Neural cell (in vitro differentiated cells): ENCODE measurements around the gene PARD3B.

ENCODE experiments used
- EP300 ChIP-seq: fragments of 450-650 bp; conservative IDR thresholded peaks from 2 replicates; pipeline ENCODE4 v1.6.1; 2014; ENCODE audit warnings: antibody characterized with exemption, mild to moderate bottlenecking, moderate library complexity; ENCODE audit not compliant: poor library complexity, severe bottlenecking
- EZH2 ChIP-seq: fragments of 200-600, 300-800 bp; shearing (Covaris generic), sonication (generic); IDR thresholded peaks from 2 replicates; pipeline ENCODE4 v1.6.1; 2014; ENCODE audit warnings: antibody characterized with exemption, low read length, borderline replicate concordance, mild to moderate bottlenecking; ENCODE audit not compliant: insufficient read depth, poor library complexity, severe bottlenecking
- MXI1 ChIP-seq: fragments of 450-650 bp; conservative IDR thresholded peaks from 2 replicates; pipeline ENCODE4 v1.6.1; 2014; ENCODE audit warnings: antibody characterized with exemption, mild to moderate bottlenecking; ENCODE audit not compliant: poor library complexity, severe bottlenecking
- POLR2AphosphoS5 ChIP-seq: IDR thresholded peaks from 2 replicates; pipeline ENCODE4 v1.6.1; 2012
- RAD21 ChIP-seq: fragments of 450-650 bp; conservative IDR thresholded peaks from 2 replicates; pipeline ENCODE4 v1.6.1; 2014; ENCODE audit warnings: antibody characterized with exemption, mild to moderate bottlenecking, moderate library complexity
- SMC3 ChIP-seq: fragments of 450-650 bp; conservative IDR thresholded peaks from 2 replicates; pipeline ENCODE4 v1.6.1; 2014; ENCODE audit warnings: antibody characterized with exemption, mild to moderate bottlenecking, moderate library complexity; ENCODE audit not compliant: poor library complexity
- TAF1 ChIP-seq: IDR thresholded peaks from 2 replicates; pipeline ENCODE4 v1.6.1; 2012; ENCODE audit warnings: low read depth
- TF ChIP-seq, protein P1 (sequence below): fragments of 450-650 bp; IDR thresholded peaks from 2 replicates; pipeline ENCODE4 v1.5.1; 2014; ENCODE audit warnings: antibody characterized with exemption, mild to moderate bottlenecking, moderate library complexity; ENCODE audit not compliant: poor library complexity, severe bottlenecking
- TF ChIP-seq, protein P2 (sequence below): IDR thresholded peaks from 2 replicates; pipeline ENCODE4 v1.6.1; 2012; ENCODE audit warnings: borderline replicate concordance

DNA sequence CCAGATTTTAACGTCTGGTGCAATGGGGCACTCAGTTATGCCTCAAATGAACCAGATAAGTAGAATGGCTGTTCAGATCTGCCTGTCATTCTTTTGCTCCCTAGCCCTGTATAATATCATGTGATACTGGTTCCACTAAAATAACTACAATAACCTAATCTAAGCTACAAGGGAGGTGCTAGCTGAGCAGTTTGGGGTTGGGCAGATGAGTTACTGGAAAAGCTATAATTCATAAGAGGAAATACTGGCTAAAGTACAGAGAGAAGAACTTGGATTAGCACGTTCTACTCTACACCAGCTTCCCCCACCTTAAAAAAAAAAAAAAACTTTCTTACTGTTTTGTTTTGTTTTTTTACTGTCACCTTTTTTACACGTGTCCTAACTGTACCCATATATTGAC is 953.7 kb downstream of the PARD3B start:
- TF ChIP-seq EP300: no peak
- no peak for TF ChIP-seq EZH2
- no peak for TF ChIP-seq POLR2AphosphoS5
- TF ChIP-seq, protein P1, sequence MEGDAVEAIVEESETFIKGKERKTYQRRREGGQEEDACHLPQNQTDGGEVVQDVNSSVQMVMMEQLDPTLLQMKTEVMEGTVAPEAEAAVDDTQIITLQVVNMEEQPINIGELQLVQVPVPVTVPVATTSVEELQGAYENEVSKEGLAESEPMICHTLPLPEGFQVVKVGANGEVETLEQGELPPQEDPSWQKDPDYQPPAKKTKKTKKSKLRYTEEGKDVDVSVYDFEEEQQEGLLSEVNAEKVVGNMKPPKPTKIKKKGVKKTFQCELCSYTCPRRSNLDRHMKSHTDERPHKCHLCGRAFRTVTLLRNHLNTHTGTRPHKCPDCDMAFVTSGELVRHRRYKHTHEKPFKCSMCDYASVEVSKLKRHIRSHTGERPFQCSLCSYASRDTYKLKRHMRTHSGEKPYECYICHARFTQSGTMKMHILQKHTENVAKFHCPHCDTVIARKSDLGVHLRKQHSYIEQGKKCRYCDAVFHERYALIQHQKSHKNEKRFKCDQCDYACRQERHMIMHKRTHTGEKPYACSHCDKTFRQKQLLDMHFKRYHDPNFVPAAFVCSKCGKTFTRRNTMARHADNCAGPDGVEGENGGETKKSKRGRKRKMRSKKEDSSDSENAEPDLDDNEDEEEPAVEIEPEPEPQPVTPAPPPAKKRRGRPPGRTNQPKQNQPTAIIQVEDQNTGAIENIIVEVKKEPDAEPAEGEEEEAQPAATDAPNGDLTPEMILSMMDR: no peak
- no peak for TF ChIP-seq SMC3
- no peak for TF ChIP-seq RAD21
- TF ChIP-seq MXI1: no peak
- TF ChIP-seq, protein P2, sequence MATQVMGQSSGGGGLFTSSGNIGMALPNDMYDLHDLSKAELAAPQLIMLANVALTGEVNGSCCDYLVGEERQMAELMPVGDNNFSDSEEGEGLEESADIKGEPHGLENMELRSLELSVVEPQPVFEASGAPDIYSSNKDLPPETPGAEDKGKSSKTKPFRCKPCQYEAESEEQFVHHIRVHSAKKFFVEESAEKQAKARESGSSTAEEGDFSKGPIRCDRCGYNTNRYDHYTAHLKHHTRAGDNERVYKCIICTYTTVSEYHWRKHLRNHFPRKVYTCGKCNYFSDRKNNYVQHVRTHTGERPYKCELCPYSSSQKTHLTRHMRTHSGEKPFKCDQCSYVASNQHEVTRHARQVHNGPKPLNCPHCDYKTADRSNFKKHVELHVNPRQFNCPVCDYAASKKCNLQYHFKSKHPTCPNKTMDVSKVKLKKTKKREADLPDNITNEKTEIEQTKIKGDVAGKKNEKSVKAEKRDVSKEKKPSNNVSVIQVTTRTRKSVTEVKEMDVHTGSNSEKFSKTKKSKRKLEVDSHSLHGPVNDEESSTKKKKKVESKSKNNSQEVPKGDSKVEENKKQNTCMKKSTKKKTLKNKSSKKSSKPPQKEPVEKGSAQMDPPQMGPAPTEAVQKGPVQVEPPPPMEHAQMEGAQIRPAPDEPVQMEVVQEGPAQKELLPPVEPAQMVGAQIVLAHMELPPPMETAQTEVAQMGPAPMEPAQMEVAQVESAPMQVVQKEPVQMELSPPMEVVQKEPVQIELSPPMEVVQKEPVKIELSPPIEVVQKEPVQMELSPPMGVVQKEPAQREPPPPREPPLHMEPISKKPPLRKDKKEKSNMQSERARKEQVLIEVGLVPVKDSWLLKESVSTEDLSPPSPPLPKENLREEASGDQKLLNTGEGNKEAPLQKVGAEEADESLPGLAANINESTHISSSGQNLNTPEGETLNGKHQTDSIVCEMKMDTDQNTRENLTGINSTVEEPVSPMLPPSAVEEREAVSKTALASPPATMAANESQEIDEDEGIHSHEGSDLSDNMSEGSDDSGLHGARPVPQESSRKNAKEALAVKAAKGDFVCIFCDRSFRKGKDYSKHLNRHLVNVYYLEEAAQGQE: no peak
- no peak for TF ChIP-seq TAF1
